Measurements from ENCODE around the gene TAF8. TPM values are rescaled to one million over a fixed set of nuclear protein-coding genes. Genes with fewer than 3 reads are reported as not detected.

The TAF8 gene
- total RNA-seq, 1 donor from 2014 or later, result 26.0 TPM

Other genes starting within 250 kb of the TAF8 start
- gene USP49, start 155.1 kb upstream of the TAF8 start, total RNA-seq, result 8.7 TPM
- gene MED20, start 129.4 kb upstream of the TAF8 start, total RNA-seq, result 13.5 TPM
- gene BYSL, start 129.0 kb upstream of the TAF8 start, total RNA-seq, result 1.6 TPM
- gene CCND3, start 108.7 kb upstream of the TAF8 start, total RNA-seq, result 130 TPM
- 1.3 TPM for gene C6orf132, start 92.1 kb downstream of the TAF8 start, total RNA-seq
- 0.21 TPM for gene GUCA1A, start 122.8 kb downstream of the TAF8 start, total RNA-seq
- 0.64 TPM for gene GUCA1B, start 144.4 kb downstream of the TAF8 start, total RNA-seq
- 5.4 TPM for gene MRPS10, start 167.3 kb downstream of the TAF8 start, total RNA-seq